AG04449 (cell line): ENCODE measurements around the gene BMP7.

Experiments used
- CTCF ChIA-PET: fragments of 350-600 bp; formaldehyde crosslinking; extraction: SDS; loops from one replicate; lab custom pipeline; 2021; ENCODE audit warnings: antibody characterized with exemption; lab: Yijun Ruan, JAX
- POLR2A ChIA-PET: fragments of 400-600, 350-600 bp; formaldehyde crosslinking; extraction: SDS; loops from one replicate; lab custom pipeline; 2020; ENCODE audit warnings: antibody characterized with exemption, inconsistent platforms; lab: Yijun Ruan, JAX
- DNase-seq: peaks from one replicate; pipeline ENCODE4 v3.0.0-alpha.2; 2010; ENCODE audit warnings: low read depth, low spot score
- H3K4me3 ChIP-seq: 2 replicates; pipeline ENCODE4 v1.5.1; 2011; ENCODE audit warnings: low read depth, mild to moderate bottlenecking, control low read depth, low read length
- CTCF ChIP-seq: IDR thresholded peaks from one replicate; pipeline ENCODE4 v1.5.1; 2011; ENCODE audit warnings: mild to moderate bottlenecking, moderate library complexity, low read length, control low read depth, inconsistent platforms; ENCODE audit not compliant: insufficient read depth; ENCODE audit errors: missing control alignments

BMP7 gene

DNA sequence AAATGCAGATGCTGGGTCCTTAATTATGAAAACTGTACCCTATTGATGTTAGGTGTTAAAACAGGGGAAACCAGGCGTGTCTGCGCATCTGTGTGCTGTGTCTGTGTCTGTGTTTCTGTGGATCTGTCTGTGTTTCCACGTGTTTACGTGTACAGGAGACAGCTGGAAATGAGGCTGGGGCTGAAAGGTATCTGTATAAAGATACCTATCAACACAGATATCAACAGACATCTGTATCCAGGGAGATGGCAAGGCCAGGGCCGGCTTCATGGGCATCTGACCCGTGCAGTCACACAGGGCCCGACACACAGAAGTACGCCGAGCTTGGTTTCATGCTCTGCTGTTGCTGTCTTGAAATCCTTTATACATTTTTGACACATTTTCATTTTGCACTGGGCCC is 48.6 kb downstream of the BMP7 start:
- CTCF ChIA-PET: interaction anchor here (0.6 kb wide), 1 partner anchor 275 kb away, joined by 3 read pairs; no protein-coding TSS in a partner anchor
- no peak for TF ChIP-seq CTCF
- POLR2A ChIA-PET: no interaction called here
- H3K4me3 ChIP-seq: no peak overlapping the region
- no peak for DNase-seq

GRCh38 chr20:57216669-57217068 is 49.8 kb downstream of the BMP7 start:
- CTCF ChIA-PET: no interaction called here
- no peak for TF ChIP-seq CTCF
- no peak overlapping the region for H3K4me3 ChIP-seq
- POLR2A ChIA-PET: no interaction called here
- no peak for DNase-seq

GRCh38 chr20:57215826-57216471 is 50.5 kb downstream of the BMP7 start:
- no peak overlapping the region for H3K4me3 ChIP-seq
- ChIA-PET POLR2A (no interaction called here), CTCF (no interaction called here)
- no peak for DNase-seq
- no peak for TF ChIP-seq CTCF

GRCh38 chr20:57215426-57215825 is 51.0 kb downstream of the BMP7 start:
- POLR2A ChIA-PET: no interaction called here
- TF ChIP-seq CTCF: no peak
- CTCF ChIA-PET: no interaction called here
- DNase-seq: no peak
- H3K4me3 ChIP-seq: no peak overlapping the region

DNA sequence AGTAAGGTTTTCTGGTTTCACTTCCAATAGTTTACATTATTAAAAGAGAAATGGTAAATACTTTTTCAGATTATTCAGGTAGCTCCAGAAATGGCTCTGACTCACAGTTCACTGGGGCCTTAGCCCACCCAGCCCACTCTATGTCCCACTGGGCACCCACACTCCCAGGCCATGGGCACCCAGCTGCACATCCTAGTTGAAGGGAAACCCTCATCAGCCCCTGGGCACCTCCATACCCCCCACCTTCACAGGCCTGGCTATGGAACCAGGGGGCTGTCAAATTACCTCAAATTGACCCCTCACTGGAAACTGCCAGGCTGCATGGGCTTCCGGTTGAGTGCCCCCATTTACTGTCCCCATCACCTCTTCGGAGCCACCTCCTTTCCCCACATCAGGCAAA is 51.5 kb downstream of the BMP7 start:
- no peak for TF ChIP-seq CTCF
- CTCF ChIA-PET: no interaction called here
- POLR2A ChIA-PET: no interaction called here
- no peak overlapping the region for H3K4me3 ChIP-seq
- no peak for DNase-seq

GRCh38 chr20:57214427-57214826 is 52.0 kb downstream of the BMP7 start:
- POLR2A ChIA-PET: no interaction called here
- DNase-seq: no peak
- CTCF ChIA-PET: no interaction called here
- no peak for TF ChIP-seq CTCF
- no peak overlapping the region for H3K4me3 ChIP-seq
